GM18909 (cell line): ENCODE results near the gene SORCS2.

Experiments used
- ATAC-seq: cut with Tn5 transposase; IDR thresholded peaks from one replicate; pipeline ENCODE4 v1.9.1; 2021; ENCODE audit warnings: mild to moderate bottlenecking; ENCODE audit not compliant: unreplicated experiment, poor library complexity

The SORCS2 gene

GRCh38 chr4:7526929-7527535, 334.7 kb downstream of the SORCS2 start:
- ATAC-seq: no peak

- no peak for ATAC-seq
Measured at GRCh38 chr4:7529368-7530080, 337.2 kb downstream of the SORCS2 start.

- no peak for ATAC-seq
Measured at GRCh38 chr4:7530082-7530481, 337.7 kb downstream of the SORCS2 start.

GRCh38 chr4:7530932-7531639, 338.7 kb downstream of the SORCS2 start:
- no peak for ATAC-seq

- no peak for ATAC-seq
Measured at GRCh38 chr4:7531640-7531994, 339.3 kb downstream of the SORCS2 start.

- no peak for ATAC-seq
Measured at GRCh38 chr4:7532043-7532442, 339.7 kb downstream of the SORCS2 start.

GRCh38 chr4:7533267-7533666, 340.9 kb downstream of the SORCS2 start:
- no peak for ATAC-seq

- no peak for ATAC-seq
Measured at GRCh38 chr4:7535094-7535493, 342.8 kb downstream of the SORCS2 start.

- no peak for ATAC-seq
Measured at GRCh38 chr4:7535619-7536018, 343.3 kb downstream of the SORCS2 start.

- ATAC-seq: no peak
Measured at GRCh38 chr4:7536876-7537275, 344.5 kb downstream of the SORCS2 start.

GRCh38 chr4:7537853-7538400, 345.6 kb downstream of the SORCS2 start:
- ATAC-seq: no peak

- no peak for ATAC-seq
Measured at GRCh38 chr4:7538518-7538917, 346.2 kb downstream of the SORCS2 start.

GRCh38 chr4:7539186-7539585, 346.8 kb downstream of the SORCS2 start:
- ATAC-seq: no peak

- no peak for ATAC-seq
Measured at GRCh38 chr4:7539659-7540058, 347.3 kb downstream of the SORCS2 start.

GRCh38 chr4:7540206-7540605, 347.9 kb downstream of the SORCS2 start:
- no peak for ATAC-seq

- ATAC-seq: no peak
Measured at GRCh38 chr4:7540654-7541413, 348.5 kb downstream of the SORCS2 start.

GRCh38 chr4:7541414-7541810, 349.1 kb downstream of the SORCS2 start:
- ATAC-seq: no peak

GRCh38 chr4:7542781-7543180, 350.4 kb downstream of the SORCS2 start:
- ATAC-seq: no peak

GRCh38 chr4:7546152-7546808, 353.9 kb downstream of the SORCS2 start:
- ATAC-seq: no peak

GRCh38 chr4:7546809-7547367, 354.6 kb downstream of the SORCS2 start:
- ATAC-seq: no peak
